ENCODE results near the gene CREBZF. TPM values are rescaled to one million over a fixed set of nuclear protein-coding genes. Genes with fewer than 3 reads are reported as not detected.

The CREBZF gene
- total and polyA plus RNA-seq, 9 of the 15 experiments (the other 6 are each of a cell fraction or from before 2014, with no cell fraction given) = 7.2 to 70.2 (median 40.5) TPM

- TF ChIP-seq ZNF707 (CRISPR knock-in tag; conservative IDR thresholded peaks at IDR 0.05) = no peak
- 0 out of 2 replicates have a peak, but pooled peaks have one; percentile 9 for TF ChIP-seq MAX (CRISPR knock-in tag; IDR thresholded peaks at IDR 0.05)
- no peak for TF ChIP-seq MBD1 (CRISPR knock-in tag; IDR thresholded peaks at IDR 0.05)
- peak; percentile 24; the same call in 1 of the 2 replicates for TF ChIP-seq NKRF (IDR thresholded peaks at IDR 0.05; ENCODE audit: borderline replicate concordance)
- TF ChIP-seq PREB (CRISPR knock-in tag; IDR thresholded peaks at IDR 0.05) = no peak
- TF ChIP-seq NR2F6 (CRISPR knock-in tag; IDR thresholded peaks at IDR 0.05) = no peak
- TF ChIP-seq RBFOX2 (IDR thresholded peaks at IDR 0.05; ENCODE audit: low read depth, low read length) = no peak
- TF ChIP-seq HDAC6 (IDR thresholded peaks at IDR 0.05; ENCODE audit: low read depth, low read length) = no peak
- no peak for TF ChIP-seq KLF10 (CRISPR knock-in tag; IDR thresholded peaks at IDR 0.05)
- TF ChIP-seq SMARCA4 (IDR thresholded peaks at IDR 0.05) = peak; percentile 34; the same call in 1 of the 2 replicates
- no peak for TF ChIP-seq PCBP1 (IDR thresholded peaks at IDR 0.05; ENCODE audit: low read depth, low read length, poor library complexity, severe bottlenecking)
- TF ChIP-seq NFIC (IDR thresholded peaks at IDR 0.05) = no peak
- no peak for TF ChIP-seq THAP7 (CRISPR knock-in tag; IDR thresholded peaks at IDR 0.05)
- TF ChIP-seq NR1H2 (CRISPR knock-in tag; IDR thresholded peaks at IDR 0.05) = no peak
- TF ChIP-seq ESRRB (CRISPR knock-in tag; IDR thresholded peaks at IDR 0.05; ENCODE audit: borderline replicate concordance) = no peak
- TF ChIP-seq CCAR2 (IDR thresholded peaks at IDR 0.05; ENCODE audit: low read depth, low read length) = no peak
Observed at GRCh38 chr11:85663753-85664614, 945 bp downstream of the CREBZF start (continued).

Measured in K562 (cell line).